Activated CD4-positive, alpha-beta T cell treated with anti-CD3 and anti-CD28 coated beads, Interleukin-2, amount 50 U/mL, for 48 hours (primary cell): ENCODE measurements around the gene WAS.
"Not testable (repeated sequence)": the region's sequence is repeated elsewhere in the genome, so short reads cannot be mapped to it uniquely, and the experiment has no call there.

Source experiments
- DNase-seq, 2 experiments: peaks; one replicate each; pipeline ENCODE4 v3.0.0-alpha.2; 2020

The WAS gene

GRCh38 chrX:48688531-48689150, 5.0 kb downstream of the WAS start:
- DNase-seq = no peak

GRCh38 chrX:48689208-48689920, 5.8 kb downstream of the WAS start:
- no peak for DNase-seq

- not testable (repeated sequence) for DNase-seq
Measured at GRCh38 chrX:48691746-48692145, 8.1 kb downstream of the WAS start.

- DNase-seq = no peak
Measured at GRCh38 chrX:48694776-48695533, 11.4 kb downstream of the WAS start.

GRCh38 chrX:48695534-48695896, 11.9 kb downstream of the WAS start:
- DNase-seq = no peak

- no peak for DNase-seq
Measured at GRCh38 chrX:48695925-48696300, 12.3 kb downstream of the WAS start.

- peak; percentile 76 to 81 for DNase-seq
Measured at GRCh38 chrX:48696301-48696908, 12.8 kb downstream of the WAS start, which contains the start of gene SUV39H1. Gene SUV39H1, plus strand, starts transcription at chrX:48696734. Its CDS starts 51 bp downstream, at chrX:48696785.

- DNase-seq = peak; percentile 50 to 63
Measured at GRCh38 chrX:48696909-48697727, 13.5 kb downstream of the WAS start.

- no peak for DNase-seq
Measured at GRCh38 chrX:48698306-48698705, 14.7 kb downstream of the WAS start.

GRCh38 chrX:48700246-48700645, 16.6 kb downstream of the WAS start:
- DNase-seq = no peak

- no peak for DNase-seq
Measured at GRCh38 chrX:48700951-48701653, 17.5 kb downstream of the WAS start.

GRCh38 chrX:48702032-48702431, 18.4 kb downstream of the WAS start:
- no peak for DNase-seq

- DNase-seq = no peak
Measured at GRCh38 chrX:48702716-48703115, 19.1 kb downstream of the WAS start.

- DNase-seq = no peak
Measured at GRCh38 chrX:48703228-48703627, 19.6 kb downstream of the WAS start.

GRCh38 chrX:48703642-48704481, 20.3 kb downstream of the WAS start:
- DNase-seq = no peak

GRCh38 chrX:48705871-48706270, 22.3 kb downstream of the WAS start:
- DNase-seq = no peak

- DNase-seq = no peak
Measured at GRCh38 chrX:48709522-48710112, 26.0 kb downstream of the WAS start.

- no peak for DNase-seq
Measured at GRCh38 chrX:48711162-48711928, 27.7 kb downstream of the WAS start.

GRCh38 chrX:48711929-48712505, 28.4 kb downstream of the WAS start:
- no peak for DNase-seq
